ENCODE data around the gene ANTXR1.
"Not testable (repeated sequence)": the region's sequence is repeated elsewhere in the genome, so short reads cannot be mapped to it uniquely, and the experiment has no call there.

Gene ANTXR1

DNA sequence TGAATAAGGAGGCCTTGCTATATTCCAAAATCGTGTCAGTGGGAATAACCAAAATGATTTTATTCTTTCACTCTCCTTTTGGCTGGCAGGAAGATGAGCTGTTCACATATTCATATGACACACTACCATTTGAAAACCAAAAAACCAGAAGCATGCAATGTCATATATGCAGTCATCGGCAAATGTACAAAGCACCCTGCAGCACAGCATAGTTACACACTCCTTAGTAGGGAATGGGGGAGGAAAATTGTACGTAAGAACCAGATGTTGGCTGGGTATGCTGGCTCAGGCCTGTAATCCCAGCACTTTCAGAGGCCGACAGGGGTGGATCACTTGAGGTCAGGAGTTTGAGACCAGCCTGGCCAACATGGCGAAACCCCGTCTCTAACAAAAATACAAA is 197.4 kb downstream of the ANTXR1 start:
- no peak for DNase-seq (ENCODE audit: low read depth, low spot score)

DNA sequence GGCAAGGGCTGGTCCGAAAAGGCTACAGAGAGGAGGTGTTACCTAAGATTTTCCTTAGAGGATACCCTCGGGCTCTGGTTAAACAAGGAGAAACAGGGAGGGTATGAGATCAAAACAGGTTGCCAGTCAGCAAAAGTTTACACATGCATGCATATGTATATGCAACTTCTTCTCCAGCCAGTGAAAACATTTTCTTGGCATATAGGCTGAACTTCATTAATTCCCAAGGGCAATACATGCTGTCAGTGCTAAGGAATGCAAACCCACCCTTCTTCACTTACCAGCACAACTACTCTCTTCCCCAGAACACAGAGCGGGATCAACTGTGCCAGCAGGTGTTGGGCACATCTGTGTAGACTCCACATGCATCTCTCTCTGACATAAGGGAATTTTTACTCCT is 198.1 kb downstream of the ANTXR1 start:
- no peak for DNase-seq (ENCODE audit: low read depth, low spot score)

DNA sequence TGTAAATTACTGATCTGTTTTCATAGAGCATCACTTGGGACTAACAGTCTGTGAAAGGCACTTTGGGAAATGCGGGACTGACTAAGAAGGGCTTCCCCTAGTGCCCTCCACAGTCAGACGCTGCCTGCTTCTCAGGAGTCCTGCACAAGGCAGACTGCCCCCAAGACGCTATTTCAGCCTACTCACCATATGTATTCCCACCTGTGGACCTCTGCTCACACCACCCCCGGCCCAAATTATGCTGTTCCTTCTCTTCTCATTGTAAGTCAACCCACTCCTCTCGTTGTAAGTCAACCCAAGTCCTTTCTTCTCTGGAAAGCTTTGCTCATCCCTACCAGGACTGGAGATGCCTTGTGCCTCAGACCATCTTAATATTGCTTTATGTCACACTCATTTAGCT is 198.7 kb downstream of the ANTXR1 start:
- no peak for DNase-seq (ENCODE audit: low read depth, low spot score)

DNA sequence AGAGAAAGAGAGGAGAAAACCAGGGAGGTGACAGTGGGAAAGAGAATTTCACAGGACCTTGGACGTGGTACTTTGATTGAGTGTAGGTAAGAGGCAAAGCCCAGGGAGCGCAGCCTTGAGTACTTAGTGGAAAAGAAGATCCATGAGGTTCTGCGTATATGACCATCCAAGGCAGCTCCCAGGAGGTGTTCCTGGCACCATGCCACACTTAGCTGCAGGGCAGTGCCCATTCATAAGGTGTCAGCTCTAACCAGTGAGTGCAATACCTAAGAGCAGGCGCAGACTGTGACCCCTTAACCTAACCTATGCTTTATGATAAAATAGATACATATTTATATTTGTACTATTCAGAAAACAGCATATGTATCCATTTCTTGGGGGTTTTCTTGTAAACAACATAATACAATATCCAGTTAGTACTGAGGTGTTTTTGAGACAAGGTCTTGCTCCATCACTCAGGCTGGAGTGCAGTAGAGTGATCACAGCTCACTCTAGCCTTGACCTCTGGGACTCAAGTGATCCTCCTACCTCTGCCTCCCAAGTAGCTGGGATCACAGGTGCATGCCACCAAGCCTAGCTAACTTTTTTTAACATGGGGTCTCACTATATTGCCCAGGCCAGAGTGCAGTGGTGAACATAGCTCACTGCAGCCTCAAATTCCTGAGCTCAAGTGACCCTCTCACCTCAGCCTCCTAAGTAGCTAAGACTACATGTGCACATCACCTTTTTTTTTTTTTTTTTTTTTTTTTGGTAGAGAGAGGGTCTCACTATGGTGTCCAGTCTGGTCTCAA is 199.5 kb downstream of the ANTXR1 start:
- DNase-seq (ENCODE audit: low read depth, low spot score) = no peak

DNA sequence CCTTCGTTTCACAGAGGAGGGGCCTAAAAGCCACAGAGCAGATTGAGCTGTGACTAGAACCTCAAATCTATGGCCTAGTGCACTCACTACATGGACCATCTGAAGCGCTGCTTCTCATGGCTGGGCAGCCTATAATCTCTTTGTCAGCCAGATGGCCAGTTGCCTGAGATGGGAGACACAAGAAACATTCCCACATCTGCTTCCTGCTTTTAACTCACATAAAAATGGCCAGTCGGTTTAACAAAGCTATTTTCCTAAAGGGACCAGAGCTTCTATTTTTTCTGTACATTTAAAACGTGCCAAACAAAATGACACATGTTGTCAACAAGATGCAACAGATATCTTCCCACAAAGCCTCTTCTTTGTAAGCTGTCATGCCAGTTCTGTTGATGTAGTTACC is 200.2 kb downstream of the ANTXR1 start:
- no peak for DNase-seq (ENCODE audit: low read depth, low spot score)

DNA sequence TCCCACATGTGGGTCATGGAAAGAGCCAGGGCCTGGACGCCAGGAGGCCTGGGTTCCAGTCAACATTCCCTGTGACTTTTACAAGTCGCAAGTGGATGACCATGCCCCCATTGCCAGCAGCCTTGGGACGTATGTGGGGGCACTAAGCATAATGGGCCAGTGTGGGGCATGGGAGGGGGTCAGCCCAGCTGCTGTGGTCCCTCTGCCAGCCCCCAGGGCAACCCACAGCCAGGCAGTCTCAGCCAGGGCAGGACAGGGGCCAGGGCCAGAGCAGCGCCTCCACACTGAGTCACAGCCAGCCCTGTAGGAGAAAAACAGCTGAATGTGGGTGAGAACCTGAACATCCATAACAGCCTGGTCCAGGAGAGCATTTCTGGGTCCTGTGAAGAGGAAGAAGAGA is 200.8 kb downstream of the ANTXR1 start:
- DNase-seq (ENCODE audit: low read depth, low spot score) = no peak

DNA sequence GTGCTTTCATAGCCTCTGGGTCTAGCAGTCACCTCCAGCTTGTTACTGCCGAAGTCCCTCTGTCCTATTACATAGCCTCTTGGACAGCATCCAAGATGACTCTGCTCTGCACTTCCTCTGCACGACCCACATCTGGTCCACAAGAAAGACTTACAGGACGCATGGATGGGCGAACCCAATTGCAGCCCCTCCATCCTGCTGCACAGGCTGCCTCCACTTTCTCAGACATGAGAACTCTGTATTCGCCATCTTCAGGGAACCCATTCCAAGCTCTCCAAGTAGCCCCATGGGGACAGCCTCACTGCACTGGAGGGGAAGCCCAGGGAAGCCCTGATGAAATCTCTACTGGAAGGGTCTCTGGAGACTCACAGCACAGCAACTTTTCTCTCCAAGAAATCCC is 201.9 kb downstream of the ANTXR1 start:
- no peak for DNase-seq (ENCODE audit: low read depth, low spot score)

DNA sequence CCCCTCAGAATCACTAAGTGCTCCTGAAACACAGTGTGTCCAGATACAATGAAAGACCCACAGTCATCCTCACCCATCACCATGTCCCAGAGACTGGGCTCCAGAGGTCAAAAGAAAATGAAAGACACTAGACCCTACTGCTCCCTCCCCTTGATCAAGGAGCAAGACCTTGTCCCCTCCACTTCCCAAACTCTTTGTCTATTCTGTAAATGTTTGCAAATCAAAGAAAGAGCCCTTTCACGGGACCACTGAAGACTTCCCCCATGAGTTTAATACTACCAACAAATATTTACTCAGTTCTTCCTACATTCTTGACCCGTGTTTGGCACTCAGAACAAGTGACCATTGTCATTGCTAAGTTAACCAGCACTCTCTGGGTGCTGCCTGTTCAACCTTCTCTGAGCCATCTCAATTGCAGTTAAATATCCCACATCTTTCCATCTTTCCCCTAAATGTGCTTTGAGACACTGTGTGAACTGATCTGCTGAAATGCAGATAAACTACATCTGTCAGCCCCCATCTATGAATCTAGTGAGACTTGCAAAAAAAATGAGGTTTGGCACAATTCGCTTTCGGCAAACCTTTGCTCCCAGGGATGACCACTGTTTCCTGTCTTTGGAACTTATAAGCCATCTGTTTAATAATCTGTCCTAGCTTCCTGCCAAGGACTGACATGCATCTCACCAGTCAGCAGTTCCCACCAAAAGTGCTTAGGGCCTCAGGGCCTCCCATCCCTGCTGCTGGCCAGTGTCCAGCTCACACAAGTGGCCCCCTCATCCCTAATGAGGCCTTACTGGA is 203.8 kb downstream of the ANTXR1 start:
- no peak for DNase-seq (ENCODE audit: low read depth, low spot score)

DNA sequence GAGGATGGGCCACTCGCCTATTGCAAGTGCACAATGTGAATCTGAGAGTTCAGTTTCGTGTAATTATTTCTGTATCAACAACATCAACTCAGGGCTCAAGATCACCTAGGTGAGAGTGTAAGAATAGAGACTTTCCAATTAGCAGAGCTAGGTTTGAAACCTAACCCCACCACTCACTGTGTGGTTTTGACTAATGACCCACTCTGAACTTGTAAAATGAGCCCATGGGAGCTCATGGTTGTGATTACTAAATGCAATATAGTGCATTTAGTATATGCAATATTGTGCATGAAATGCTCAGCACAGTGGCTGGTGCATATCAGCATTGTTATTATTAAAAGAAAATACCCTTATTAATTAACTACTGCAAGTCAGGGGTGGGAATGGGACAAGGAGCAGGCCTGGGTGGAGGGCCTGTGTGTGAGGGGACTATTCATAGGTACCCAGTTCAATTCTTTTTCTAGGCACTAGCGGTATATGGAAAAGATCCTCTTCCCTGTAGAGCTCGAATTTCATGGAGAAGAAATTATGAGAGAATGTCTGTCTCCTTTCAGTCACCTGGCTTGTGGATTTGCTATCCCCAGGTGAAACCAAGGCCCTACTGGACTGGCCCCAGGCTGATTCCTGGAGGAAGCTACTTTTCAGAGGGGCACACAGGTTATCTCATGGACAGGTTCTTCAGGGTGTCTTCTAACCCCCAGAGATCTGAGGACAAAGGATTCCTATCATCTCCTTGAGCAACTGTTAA is 204.5 kb downstream of the ANTXR1 start:
- DNase-seq (ENCODE audit: low read depth, low spot score) = no peak

DNA sequence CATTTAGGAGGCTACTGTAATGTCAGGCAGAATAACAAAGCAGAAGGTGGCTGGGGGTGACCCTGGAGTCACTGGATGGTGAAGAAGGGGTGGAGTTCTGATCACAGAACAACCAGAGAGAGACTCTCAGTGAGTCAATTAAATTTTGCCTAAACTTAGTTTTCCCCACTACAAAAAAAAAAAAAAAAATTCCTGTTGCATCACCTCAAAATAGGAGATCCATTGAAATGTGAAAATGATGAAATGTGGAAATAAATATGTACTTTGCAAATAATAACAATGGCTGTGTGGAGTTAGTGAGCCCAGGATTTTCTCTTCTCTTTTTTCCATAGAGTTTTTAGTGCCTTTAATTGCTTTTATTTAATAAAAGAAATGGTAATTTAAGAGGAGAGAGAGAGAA is 208.5 kb downstream of the ANTXR1 start:
- DNase-seq (ENCODE audit: low read depth, low spot score) = no peak

DNA sequence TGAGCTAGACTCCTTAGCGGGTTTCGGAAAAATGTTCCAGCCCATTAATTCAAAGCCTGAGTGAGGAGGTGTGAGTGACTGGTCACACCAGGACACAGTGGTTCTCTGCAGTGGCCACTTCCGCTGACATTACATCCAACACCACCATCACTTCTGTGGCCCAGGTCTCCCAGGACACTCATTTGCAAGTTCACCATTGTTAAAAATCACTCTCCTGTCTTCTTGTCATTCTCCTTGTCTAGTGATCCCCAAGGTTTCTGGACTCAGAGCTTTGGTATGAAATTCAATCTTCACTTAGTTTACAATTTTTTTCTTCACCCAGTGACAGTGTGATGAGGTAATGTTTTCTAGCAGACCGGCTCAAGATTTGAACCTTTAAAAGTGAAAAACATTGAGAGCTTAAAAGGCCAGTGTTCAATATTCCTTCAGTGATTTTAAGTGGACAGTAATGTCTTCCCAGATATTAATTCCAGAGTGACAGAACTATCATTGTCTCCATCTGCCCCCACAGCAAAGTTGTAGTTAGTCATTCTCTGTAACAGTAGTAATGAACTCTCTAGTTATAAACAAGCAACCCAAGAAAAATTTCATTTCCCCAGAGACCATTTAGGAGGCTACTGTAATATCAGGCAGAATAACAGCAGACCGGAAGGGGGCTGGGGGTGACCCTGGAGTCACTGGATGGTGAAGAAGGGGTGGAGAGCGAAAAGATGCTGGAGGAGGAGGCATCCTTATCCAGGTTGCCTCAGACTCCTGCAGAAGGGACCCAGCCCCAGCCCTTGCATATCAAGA is 209.2 kb downstream of the ANTXR1 start:
- DNase-seq (ENCODE audit: low read depth, low spot score) = no peak

DNA sequence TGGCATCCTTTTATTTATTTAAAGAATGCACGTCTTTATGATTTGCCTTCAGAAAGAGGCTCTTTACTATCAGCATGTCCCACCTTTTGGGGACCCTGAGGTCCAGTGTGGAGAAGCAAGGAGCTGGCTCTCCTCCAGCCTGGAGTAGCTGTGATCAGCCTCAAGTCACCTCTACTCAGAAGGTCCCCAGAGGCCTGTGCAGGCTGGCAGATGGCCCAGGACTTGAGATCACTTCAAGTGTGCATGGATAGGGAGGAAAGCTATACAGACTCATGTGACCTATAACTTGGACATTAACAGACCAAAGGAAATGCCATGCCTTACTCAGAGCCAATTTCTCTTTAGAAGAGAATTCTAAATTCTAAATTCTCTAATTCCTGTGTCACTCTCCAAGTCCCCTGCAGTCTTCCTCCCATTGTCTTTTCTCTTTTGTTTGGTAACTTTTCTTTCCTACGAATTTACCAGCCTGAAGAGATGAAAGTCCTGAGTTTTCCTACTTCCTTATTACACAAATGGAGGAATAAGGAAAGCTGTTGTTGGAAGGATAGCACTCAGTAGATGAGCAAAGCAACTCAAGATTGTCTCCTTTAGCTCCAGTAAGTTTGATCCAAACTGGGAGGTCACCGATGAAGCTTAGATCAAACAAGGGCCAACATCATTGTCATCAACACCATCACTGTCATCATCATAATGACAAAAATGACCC is 210.1 kb downstream of the ANTXR1 start:
- DNase-seq (ENCODE audit: low read depth, low spot score) = no peak

DNA sequence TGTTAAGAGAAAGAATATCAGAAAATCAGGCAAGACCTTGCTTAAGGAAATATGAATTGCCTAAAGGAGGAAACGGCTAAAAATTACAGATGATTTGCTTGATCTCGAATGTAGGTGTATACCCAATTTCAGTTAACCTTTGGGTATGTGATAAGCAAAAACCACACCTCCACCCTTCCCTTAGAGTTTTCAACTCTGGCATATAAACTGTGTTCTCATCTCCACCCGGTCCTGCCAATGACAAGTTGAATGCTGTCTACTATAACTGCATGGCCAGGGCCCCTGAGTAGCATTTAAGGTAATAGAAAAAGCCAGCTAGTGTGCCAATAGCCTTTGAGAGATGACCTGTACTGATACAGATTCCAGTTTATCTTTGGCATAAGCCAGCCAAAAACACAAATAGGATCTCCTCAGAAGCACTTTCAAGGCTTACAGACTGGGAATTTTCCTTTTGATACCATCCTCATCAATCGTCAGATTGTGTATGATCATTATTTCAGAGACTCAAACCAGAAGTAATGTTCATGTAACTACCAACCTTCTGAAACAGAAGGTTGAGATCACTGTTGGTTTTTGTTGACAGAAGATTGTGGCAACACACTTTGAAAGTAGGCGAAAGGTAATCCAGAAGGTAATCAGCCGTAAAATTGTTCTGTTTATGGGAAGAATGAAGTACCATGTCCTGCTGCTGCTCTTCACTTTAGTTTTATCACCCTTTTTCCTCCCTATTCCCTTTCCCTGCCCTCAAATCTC is 211.0 kb downstream of the ANTXR1 start:
- DNase-seq (ENCODE audit: low read depth, low spot score) = no peak

DNA sequence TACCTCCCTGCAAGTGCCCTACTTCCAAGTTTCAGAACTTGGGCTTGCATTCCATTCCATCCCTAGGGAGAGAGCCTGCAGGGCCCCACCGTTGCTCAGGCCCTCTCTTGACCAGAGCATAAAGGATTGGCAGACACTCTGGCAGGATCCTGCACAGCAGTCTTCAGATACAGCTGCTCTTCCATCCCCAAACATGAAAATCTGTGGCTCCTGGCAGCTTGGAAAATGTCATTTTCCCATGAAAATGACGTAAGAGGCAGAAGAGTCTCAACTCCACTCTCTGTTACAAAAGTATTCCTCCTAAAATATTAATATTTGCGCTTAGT is 211.5 kb downstream of the ANTXR1 start:
- no peak for DNase-seq (ENCODE audit: low read depth, low spot score)

DNA sequence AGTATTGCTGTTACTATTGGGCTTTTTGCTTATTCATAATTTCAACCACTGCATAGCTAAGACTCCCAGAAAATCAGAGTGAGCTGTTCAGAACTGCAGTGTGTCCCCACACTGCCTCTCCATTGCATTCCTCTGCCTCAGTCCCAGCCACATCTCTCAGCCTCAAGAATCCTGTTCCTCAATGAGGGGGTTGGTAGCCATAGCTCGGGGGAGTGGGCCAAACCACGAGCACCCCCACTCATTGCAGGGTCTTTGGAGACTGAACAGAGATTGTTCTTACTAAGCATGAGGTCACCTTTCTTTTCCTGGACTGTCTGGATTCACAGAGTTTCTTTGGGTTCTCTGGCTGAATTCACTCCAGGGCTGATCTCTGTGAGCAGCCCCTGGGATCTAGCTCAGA is 213.0 kb downstream of the ANTXR1 start:
- DNase-seq (ENCODE audit: low read depth, low spot score) = no peak

DNA sequence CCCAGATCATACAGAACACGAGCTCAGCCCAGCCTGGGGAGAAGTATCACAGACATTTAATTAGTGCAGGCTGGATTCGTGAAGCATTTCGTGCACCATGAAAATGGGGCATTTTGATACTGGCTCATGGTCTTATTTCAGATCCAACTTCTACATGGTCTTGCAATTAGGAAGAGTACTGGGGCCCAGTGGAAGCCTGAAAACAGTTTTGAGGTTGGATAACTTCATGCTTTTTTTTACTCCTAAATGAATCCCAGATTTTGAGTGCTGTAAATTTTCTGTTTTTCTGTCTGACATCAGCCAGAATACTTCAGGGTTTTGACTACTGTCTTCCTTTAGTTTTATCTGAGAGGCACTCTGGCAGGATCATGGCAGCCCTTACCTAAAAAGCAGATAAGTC is 213.9 kb downstream of the ANTXR1 start:
- no peak for DNase-seq (ENCODE audit: low read depth, low spot score)

DNA sequence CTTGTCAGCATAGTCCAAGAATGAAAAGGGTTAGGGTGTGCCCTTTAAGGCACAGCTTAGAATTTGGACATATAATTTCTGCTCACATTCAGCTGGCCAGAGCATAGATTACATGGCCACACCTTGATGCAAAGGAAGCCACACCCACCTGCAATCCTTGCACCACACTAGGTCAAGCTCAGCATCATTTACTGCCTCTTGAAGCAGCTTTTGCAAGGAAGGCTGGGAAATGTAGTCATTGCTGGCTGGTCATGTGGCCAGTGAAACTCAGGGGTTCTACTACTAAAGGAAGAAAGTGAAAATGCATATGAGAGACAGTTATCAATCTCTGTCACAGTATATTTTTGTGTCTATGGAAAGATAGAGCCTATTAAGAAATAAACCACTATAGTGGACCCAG is 214.7 kb downstream of the ANTXR1 start:
- DNase-seq (ENCODE audit: low read depth, low spot score) = no peak

DNA sequence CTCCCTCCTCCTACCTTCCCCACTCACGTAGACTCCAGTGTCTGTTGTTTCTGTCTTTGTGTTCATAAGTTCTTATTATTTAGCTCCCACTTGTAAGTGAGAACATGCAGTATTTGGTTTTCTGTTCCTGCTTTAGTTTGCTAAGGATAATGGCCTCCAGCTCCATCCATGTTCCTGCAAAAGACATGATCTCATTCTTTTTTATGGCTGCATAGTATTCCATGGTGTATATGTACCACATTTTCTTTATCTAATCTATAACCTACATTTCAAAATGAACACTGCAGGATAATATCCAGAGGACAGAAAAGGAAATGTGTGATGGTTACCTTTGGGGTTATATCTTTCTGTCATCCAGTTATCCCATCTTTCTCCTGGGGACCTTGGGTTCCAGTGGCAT is 218.0 kb downstream of the ANTXR1 start:
- DNase-seq (ENCODE audit: low read depth, low spot score) = not testable (repeated sequence)

DNA sequence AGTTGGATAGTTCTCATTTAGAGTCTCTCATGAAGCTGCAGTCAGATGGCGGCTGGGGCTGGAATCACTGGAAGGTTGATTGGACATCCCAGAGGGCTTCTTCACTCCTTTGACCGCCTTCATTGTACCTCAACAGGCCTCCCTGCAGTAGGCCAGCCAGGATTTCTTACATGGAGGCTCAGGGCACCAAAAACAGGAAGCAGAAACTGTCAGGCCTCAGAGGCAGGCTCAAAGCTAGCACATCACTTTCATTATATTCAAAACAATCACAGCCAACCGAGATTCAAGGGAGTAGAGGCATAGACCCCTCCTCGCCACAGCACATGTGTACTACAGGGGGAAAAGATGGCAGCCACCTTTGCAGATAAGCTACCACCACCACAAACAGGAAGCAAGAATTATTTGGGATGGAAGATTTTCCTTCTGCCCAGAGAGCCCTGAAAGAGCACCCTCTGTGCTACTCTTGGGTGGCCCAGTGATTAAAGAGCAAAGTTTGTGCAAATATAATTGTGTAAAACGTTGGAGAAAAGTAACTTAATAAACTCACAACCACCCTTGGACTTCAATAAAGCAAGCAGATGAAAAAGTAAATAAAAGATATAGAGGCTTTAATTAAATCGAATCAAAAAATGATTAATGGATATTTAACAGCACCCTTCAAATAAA is 218.8 kb downstream of the ANTXR1 start:
- no peak for DNase-seq (ENCODE audit: low read depth, low spot score)

DNA sequence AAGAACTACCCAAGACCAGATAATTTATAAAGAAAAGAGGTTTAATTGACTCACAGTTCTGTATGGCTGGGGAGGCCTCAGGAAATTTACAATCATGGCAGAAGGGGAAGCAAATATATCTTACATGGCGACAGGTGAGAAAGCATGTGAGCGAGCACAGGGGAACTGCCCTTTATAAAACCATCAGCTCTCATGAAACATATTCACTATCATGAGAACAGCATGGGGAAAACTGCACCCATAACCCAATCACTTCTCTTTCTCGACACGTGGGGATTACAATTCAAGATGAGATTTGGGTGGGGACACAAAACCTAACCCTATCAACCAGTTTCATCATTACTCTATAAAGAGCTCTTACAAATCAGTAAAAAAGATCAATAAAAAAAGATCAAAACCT is 222.9 kb downstream of the ANTXR1 start:
- not testable (repeated sequence) for DNase-seq (ENCODE audit: low read depth, low spot score)
